GM19023 (cell line): Measurements from ENCODE around the gene RPLP2.

ENCODE experiments used
- ATAC-seq: cut with Tn5 transposase; IDR thresholded peaks from one replicate; pipeline ENCODE4 v1.9.1; 2021; ENCODE audit warnings: mild to moderate bottlenecking, moderate library complexity; ENCODE audit not compliant: unreplicated experiment

The RPLP2 gene

GRCh38 chr11:802693-803466 lies 6.9 kb upstream of the RPLP2 start:
- ATAC-seq = no peak

- no peak for ATAC-seq
These were observed 6.4 kb upstream of the RPLP2 start for GRCh38 chr11:803467-803742.

- ATAC-seq = no peak
These were observed 5.8 kb upstream of the RPLP2 start for GRCh38 chr11:803770-804598.

GRCh38 chr11:804599-804964 lies 5.2 kb upstream of the RPLP2 start:
- no peak for ATAC-seq

GRCh38 chr11:808427-809286 lies 1.1 kb upstream of the RPLP2 start:
- no peak for ATAC-seq

GRCh38 chr11:810040-810567 lies 337 bp downstream of the RPLP2 start:
- ATAC-seq = peak; percentile 11

GRCh38 chr11:811446-812245 lies 1.9 kb downstream of the RPLP2 start:
- ATAC-seq = no peak

GRCh38 chr11:812390-812789 lies 2.6 kb downstream of the RPLP2 start:
- ATAC-seq = no peak

- ATAC-seq = no peak
These were observed 3.3 kb downstream of the RPLP2 start for GRCh38 chr11:813072-813455.

GRCh38 chr11:813456-814096 lies 3.8 kb downstream of the RPLP2 start:
- ATAC-seq = no peak

GRCh38 chr11:815675-816432 lies 6.1 kb downstream of the RPLP2 start:
- no peak for ATAC-seq

GRCh38 chr11:816433-816779 lies 6.6 kb downstream of the RPLP2 start:
- ATAC-seq = no peak

- ATAC-seq = no peak
These were observed 8.8 kb downstream of the RPLP2 start, which contains the start of gene PNPLA2 for GRCh38 chr11:818396-819128. PNPLA2 (plus strand) TSS chr11:818914; CDS start chr11:819719, 805 bp downstream.

- ATAC-seq = peak; percentile 80
These were observed 9.6 kb downstream of the RPLP2 start for GRCh38 chr11:819129-819931.

- ATAC-seq = peak; percentile 56
These were observed 10.3 kb downstream of the RPLP2 start for GRCh38 chr11:819943-820649.

GRCh38 chr11:820655-821511 lies 11.1 kb downstream of the RPLP2 start:
- ATAC-seq = no peak
